RPMI8226 (cell line): ENCODE results near the gene GARIN5A.
A peak's percentile ranks its signal among the peaks of the same experiment; 100 is the strongest.
"Not testable (repeated sequence)": the region's sequence is repeated elsewhere in the genome, so short reads cannot be mapped to it uniquely, and the experiment has no call there.

Source experiments
- DNase-seq: peaks from one replicate; pipeline ENCODE4 v3.0.0-alpha.2; 2015

GARIN5A gene

DNA sequence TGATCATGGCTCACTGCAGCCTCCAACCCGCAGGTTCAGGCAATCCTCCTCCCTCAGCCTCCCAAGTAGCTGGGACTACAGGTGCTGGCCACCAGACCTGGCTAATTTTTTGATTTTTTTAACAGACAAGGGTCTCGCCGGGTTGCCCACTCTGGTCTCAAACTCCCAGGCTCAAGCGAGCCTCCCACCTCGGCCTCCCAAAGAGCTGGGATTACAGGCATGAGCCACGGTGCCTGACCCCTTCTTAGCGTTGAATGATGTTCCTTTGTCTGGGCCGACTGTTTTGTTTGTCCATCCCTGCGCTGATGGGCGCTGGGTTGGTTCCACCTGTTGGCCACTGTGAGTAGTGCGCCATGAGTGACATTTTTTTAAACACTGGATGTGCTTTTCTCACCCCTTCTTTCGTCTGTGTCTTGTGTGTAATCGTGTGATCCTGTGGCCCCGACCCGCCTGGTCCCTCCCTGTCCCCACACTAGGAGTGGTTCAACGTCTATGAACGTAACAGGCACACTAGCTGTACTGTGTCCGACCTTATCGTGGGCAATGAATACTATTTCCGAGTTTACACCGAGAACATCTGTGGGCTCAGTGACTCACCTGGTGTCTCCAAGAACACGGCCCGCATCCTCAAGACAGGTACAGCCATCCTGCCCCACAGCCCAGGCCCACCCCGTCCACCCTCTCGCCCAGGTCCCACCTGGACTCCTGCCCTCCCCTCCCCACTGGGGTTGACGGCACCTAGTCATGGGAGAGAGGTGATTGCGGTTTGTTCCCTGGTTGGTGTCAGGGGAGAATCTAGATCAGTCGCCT lies 15.4 kb downstream of the GARIN5A start:
- peak; percentile 76 for DNase-seq

- DNase-seq, result peak; percentile 75
Measured at GRCh38 chr19:50460161-50460765, 16.4 kb downstream of the GARIN5A start.

DNA sequence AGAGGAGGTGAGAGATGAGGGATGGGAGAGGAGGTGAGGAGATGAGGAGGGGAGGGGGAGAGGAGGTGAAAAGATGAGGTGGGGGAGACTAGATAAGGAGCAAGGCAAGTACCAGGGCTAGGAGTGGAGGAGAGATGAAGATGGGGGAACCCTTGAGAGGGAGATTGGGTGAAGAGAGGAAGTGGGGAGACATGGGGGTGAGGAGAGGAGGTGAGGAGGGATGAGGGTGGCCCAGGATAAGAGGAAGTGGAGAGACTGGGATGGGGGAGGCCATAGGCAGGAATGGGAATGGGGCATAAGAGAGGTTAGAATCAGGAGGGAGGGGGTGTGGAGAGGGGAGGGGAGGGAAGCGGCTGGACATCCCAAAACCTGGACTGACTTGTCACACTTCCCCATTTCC lies 17.0 kb downstream of the GARIN5A start:
- no peak for DNase-seq

GRCh38 chr19:50459067-50459456 lies 17.6 kb downstream of the GARIN5A start:
- DNase-seq, result no peak

- no peak for DNase-seq
Measured at GRCh38 chr19:50458396-50459066, 18.1 kb downstream of the GARIN5A start.

DNA sequence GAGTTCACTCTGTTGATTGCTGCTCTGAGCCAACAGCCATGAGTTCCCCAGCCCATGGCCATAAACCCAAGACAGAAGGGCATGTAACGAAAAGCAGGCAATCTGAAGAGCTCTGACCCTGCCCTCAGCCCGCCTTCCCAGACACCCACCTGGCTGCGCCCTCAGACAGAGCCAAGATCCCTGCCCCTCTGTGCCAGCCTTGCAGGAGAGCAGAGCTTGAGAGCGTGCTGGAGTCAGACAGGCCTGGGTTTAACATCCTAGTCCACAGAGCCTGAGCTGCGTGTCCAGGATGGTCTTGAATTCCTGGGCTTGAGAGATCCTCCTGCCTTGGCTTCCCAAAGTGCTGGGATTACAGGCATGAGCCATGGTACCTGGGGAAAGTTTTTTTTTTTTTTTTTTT lies 19.3 kb downstream of the GARIN5A start:
- no peak for DNase-seq

GRCh38 chr19:50455992-50456391 lies 20.7 kb downstream of the GARIN5A start:
- DNase-seq, result no peak

DNA sequence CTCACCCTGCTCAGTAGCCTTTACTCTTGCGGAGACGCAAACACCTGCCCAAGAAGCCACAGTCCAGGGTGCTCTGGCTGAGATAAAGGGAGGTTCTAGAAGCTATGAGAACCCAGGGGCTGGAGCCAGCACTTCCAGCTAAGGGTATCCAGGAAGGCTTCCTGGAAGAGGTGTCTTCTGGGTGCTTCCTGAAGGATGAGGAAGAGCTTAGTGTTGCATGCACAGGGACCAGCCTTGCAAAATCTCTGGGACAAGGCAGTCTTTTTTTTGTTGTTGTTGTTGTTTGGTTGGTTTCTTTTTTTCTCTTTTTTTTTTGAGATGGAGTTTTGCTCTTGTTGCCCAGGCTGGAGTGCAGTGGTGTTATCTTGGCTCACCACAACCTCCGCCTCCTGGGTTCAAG lies 23.4 kb downstream of the GARIN5A start:
- no peak for DNase-seq

DNA sequence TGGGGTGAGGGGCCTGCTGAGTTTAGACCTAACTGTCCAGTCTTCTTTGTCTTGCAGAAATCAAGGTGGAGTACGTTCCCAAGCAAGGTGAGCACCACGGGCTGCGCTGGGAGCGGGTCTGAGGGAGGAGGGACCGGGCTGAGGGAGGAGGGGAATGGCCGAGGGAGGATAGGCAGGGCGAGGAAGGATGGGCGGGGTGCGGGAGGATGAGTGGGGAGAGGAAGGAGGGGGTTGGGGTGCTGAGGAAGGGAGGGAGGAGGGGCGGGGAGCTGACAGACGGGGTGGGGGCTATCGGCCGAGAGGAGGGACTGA lies 25.5 kb downstream of the GARIN5A start:
- no peak for DNase-seq

DNA sequence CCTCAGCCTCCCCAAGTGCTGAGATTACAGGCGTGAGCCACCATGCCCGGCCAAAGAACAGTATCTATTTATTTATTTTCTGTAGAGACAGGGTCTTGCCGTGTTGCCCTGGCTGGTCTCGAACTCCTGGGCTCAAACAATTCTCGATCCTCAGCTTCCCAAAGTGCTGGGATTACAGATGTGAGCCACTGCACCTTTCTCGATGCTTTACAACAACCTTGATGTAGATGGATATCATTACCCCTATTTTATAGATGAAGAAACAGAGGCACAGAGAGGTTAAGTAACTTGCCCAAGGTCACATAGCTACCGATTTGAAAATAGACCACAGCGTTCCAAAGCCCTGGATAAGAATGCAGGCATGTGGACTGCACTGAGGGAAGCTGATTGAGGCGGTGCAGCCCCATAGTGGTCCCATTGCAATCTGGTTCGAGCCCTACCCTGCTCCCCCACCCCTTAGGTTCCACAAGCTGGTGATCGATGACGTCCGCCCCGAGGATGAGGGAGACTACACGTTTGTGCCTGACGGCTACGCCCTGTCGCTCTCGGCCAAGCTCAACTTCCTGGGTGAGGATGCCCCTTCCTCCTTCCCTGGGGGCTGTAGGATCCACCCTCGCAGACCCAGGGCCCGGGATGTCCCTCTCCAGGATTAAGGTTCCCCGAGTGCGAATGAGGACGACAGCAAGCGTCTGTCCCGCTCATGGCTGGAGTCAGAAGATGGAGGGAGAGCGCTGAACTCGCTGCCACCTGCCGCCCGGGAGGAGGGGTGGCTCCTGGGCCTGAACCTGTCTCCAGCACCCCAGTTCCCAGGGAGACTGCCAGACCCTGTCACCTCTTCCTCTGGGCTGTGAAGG lies 26.1 kb downstream of the GARIN5A start:
- no peak for DNase-seq

GRCh38 chr19:50449236-50449899 lies 27.3 kb downstream of the GARIN5A start:
- peak; percentile 56 for DNase-seq

GRCh38 chr19:50447750-50448149 lies 28.9 kb downstream of the GARIN5A start:
- no peak for DNase-seq

GRCh38 chr19:50447053-50447452 lies 29.6 kb downstream of the GARIN5A start:
- DNase-seq, result no peak

GRCh38 chr19:50444059-50444458 lies 32.6 kb downstream of the GARIN5A start:
- no peak for DNase-seq

DNA sequence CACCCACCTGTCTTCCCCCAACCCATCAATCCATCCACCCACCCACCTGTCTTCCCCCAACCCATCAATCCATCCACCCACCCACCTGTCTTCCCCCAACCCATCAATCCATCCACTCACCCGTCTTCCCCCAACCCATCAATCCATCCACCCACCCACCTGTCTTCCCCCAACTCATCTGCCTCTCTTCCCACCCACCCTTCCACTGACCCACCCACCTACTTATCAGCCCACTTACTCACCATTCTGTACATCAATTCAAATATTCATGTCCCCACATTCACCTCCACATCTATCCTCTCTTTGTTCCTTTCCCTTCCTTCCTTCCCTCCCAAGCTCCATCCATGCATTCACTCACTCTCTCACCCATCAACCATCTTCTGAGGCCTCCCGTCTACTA lies 37.5 kb downstream of the GARIN5A start:
- DNase-seq, result not testable (repeated sequence)

- no peak for DNase-seq
Measured at GRCh38 chr19:50437862-50438449, 38.7 kb downstream of the GARIN5A start.

DNA sequence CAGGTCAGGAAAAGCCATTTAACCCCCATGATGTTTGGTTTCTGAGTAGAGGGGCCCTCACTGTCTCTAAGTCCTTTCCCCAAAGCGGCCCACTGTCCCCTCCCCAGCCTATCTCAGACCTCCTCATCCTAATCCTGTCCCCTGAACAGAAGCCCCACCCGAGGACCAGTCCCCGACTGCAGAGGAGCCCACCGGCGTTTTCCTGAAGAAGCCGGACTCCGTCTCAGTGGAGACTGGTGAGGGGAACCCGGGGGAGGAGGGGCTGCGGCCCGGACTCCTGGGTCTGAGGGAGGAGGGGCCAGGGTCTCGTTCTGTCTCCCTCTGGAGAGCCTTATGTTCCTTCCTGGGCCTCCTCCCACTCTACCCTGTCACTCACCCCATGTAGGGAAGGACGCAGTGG lies 41.0 kb downstream of the GARIN5A start:
- no peak for DNase-seq

DNA sequence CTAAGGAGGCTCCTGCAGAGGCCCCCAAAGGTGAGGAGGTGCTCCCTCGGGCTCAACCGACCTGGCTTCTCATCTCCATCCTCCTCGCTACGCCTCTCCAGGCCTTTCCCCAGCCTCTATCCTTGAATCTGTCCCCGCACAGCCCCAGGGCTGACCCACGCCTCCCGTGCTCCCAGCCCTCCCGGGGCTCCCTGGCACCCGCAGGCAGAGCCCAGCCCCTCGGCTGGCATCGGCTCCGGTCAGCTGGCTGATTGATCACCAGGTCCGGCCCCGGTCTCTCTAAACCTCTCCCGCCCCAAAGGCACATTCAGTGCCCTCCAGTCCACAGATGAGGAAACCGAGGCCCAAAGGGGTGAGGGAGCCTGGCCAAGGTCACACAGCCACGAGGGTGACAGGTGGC lies 41.4 kb downstream of the GARIN5A start:
- no peak for DNase-seq

DNA sequence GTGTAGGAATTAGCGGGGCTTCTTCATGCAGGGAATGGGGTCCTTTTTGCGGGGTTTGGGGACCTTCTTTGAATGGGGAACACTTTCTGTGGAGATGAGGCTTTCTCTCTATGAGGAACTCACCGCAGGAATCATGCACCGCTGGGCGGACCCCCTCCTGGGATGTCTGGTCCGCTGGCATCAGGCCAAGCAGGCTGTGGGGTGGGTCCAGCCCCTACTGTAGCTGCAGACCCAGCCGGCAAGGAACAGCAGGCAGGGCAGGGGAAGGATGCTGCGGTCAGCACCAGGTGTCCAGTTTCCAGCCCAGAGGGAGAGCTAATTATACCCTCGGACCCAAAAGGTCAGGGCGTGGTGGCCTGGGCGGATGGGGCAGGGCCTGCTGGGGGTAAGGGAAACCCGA lies 42.1 kb downstream of the GARIN5A start:
- peak; percentile 55 for DNase-seq

DNA sequence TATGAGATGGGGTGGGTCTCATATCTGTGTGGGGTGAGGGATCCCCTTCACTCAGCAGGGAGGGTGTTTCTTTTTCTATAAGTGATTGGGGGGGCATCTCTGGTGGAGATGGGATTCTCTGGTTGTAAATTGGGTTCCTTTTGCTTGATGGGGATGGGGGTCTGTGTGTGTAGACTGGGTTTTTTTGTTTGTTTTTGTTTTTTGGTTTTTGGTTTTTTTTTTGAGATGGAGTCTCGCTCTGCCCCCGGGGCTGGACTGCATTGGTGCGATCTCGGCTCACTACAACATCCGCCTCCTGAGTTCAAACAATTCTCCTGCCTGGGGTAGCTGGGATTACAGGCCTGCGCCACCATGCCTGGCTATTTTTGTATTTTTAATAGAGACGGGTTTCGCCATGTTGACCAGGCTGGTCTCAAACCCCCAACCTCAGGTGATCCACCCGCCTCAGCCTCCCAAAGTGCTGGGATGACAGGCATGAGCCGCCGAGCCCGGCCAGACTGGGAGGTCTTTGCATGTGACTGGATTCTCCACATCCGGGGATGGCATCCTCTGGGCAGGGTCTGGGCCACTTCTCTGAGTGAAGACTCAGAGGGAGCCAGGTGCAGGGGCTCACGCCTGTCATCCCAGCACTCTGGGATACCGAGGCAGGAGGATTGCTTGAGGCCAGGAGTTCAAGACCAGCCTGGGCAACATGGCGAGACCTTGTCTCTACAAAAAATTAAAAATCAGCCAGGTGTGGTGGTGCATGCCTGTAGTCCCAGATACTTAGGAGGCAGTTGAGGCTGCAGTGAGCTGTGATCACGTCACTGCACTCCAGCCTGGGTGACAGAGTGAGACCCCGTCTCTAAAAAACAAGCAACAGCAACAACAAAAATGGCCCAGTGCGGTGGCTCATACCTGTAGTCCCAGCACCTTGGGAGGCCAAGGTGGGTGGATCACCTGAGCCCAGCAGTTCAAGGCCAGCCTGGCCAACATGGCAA lies 43.2 kb downstream of the GARIN5A start:
- no peak for DNase-seq
